ENCODE measurements around the gene GOLGA6L4. TPM values are rescaled to one million over a fixed set of nuclear protein-coding genes. Genes with fewer than 3 reads are reported as not detected.
"Not testable (repeated sequence)": the region's sequence is repeated elsewhere in the genome, so short reads cannot be mapped to it uniquely, and the experiment has no call there.

Gene GOLGA6L4
- total RNA-seq (1 to 10 TPM; 1.1 to 3.1 (median 2.3) TPM), polyA plus RNA-seq (1 to 10 TPM; 4.8 to 7.7 TPM)

- H3K27me3 ChIP-seq; H3K4me3 ChIP-seq; H3K4me1 ChIP-seq; intact Hi-C loops (cut with DNase I); H3K27ac ChIP-seq; FAIRE-seq; H3K36me3 ChIP-seq; ATAC-seq; H3K9me3 ChIP-seq; DNase-seq: not testable (repeated sequence)
- WGBS, 2 donors: 96% methylated on average over 8 of the region's 13 CpGs; no CpG with 5 or more reads in 1 of the 2 donors
These were observed at the start of gene GOLGA6L4 for GRCh38 chr15:84235573-84235972. TSS of gene GOLGA6L4 (plus strand) at chr15:84235773. CDS start at chr15:84235835, 62 bp downstream.

GRCh38 chr15:84192982-84193381 is 42.6 kb upstream of the GOLGA6L4 start:
- FAIRE-seq; H3K9me3 ChIP-seq; H3K4me3 ChIP-seq; intact Hi-C loops (cut with DNase I); DNase-seq; ATAC-seq; H3K27me3 ChIP-seq; H3K36me3 ChIP-seq; H3K27ac ChIP-seq; H3K4me1 ChIP-seq: not testable (repeated sequence)
- no CpG with 5 or more reads among the region's 5 CpGs for WGBS, 2 donors

GRCh38 chr15:84195603-84196002 is 40.0 kb upstream of the GOLGA6L4 start:
- FAIRE-seq; DNase-seq; intact Hi-C loops (cut with DNase I); H3K27ac ChIP-seq; H3K4me3 ChIP-seq; H3K36me3 ChIP-seq; H3K9me3 ChIP-seq; H3K27me3 ChIP-seq; H3K4me1 ChIP-seq: not testable (repeated sequence)
- no CpG with 5 or more reads among the region's 8 CpGs for WGBS, 2 donors
- peak; percentile 93 to 97 (median 94) for ATAC-seq

- H3K4me1 ChIP-seq; H3K36me3 ChIP-seq; intact Hi-C loops (cut with DNase I); H3K4me3 ChIP-seq; H3K9me3 ChIP-seq; FAIRE-seq; H3K27me3 ChIP-seq; H3K27ac ChIP-seq; DNase-seq: not testable (repeated sequence)
- ATAC-seq: peak in 3 of 4 donors; percentile 8 to 31 (median 20)
- WGBS, 2 donors: no CpG with 5 or more reads among the region's 14 CpGs
These were observed 38.9 kb upstream of the GOLGA6L4 start for GRCh38 chr15:84196530-84197188.

GRCh38 chr15:84199865-84200264 is 35.7 kb upstream of the GOLGA6L4 start:
- H3K9me3 ChIP-seq; H3K4me3 ChIP-seq; H3K36me3 ChIP-seq; H3K27me3 ChIP-seq; FAIRE-seq; intact Hi-C loops (cut with DNase I); H3K4me1 ChIP-seq; H3K27ac ChIP-seq: not testable (repeated sequence)
- peak in 1 of 4 donors; percentile 20 for ATAC-seq
- WGBS, 2 donors: no CpG with 5 or more reads among the region's 16 CpGs
- DNase-seq: peak in 2 of 6 donors; percentile 3 to 14

- 0 to 49% methylated on average over 3 of the region's 7 CpGs for WGBS, 2 donors
- H3K9me3 ChIP-seq; H3K27me3 ChIP-seq; H3K4me3 ChIP-seq; intact Hi-C loops (cut with DNase I); H3K4me1 ChIP-seq; H3K27ac ChIP-seq; H3K36me3 ChIP-seq; FAIRE-seq: not testable (repeated sequence)
- TF ChIP-seq CTCF (IDR thresholded peaks at IDR 0.05): peak in 2 of 4 donors; percentile 17 to 24
- peak; percentile 5 to 46 (median 19) for DNase-seq
- ATAC-seq: peak in 1 of 4 donors; percentile 46
These were observed 10.9 kb downstream of the GOLGA6L4 start for GRCh38 chr15:84246441-84246840.

All from pancreas (tissue), 10 donors.